ENCODE measurements around the gene QRICH1.

The QRICH1 gene

GRCh38 chr3:49123687-49124086 is 29.8 kb upstream of the QRICH1 start:
- no peak overlapping the region for H3K4me3 Mint-ChIP-seq
- no peak overlapping the region for H3K27ac Mint-ChIP-seq
- DNase-seq (no peak), ATAC-seq (replicated peaks) (no peak)
- H3K4me1 Mint-ChIP-seq (ENCODE audit: low read depth in 2 of 2): peaks cover 8 to 11% of the 10 kb centered on the region in 2 donors
- no peaks in the 10 kb centered on the region for H3K9me3 Mint-ChIP-seq
- H3K36me3 Mint-ChIP-seq (ENCODE audit: insufficient read depth): no peaks in the 10 kb centered on the region
- H3K27me3 Mint-ChIP-seq: no peaks in the 10 kb centered on the region

DNA sequence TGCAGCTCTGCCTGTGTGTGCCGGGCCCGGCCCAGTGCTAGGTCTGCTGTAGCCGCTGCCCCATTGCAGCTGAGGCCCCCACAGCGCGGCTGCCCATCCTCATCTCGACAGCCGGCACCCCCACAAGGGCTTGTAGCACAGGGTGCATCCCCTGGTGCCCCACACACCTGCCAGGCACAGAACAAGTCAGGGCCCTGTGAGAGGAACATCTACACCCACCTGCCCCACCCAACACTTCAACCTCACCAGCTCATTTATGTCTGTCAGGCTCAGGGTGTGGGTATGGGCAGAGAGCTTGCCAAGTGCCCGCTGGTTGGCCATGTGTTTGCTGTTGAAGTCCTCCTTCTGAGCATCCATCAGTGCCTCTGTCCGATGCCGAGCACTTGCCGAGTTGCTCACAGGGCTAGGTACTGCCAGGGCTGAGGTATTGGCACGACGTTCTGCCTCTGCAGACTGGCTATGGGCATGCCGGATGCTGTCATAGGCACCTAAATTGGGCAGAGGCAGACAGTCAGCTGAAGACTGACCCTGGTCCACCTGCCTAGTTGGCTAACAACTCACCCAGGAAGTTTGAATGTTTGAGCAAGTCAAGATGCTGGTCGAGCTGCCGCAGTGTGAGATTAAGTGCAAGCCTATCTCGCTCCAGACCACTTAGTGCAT is 29.1 kb upstream of the QRICH1 start:
- DNase-seq (no peak), ATAC-seq (replicated peaks) (no peak)
- Mint-ChIP-seq H3K9me3 (no peaks in the 10 kb centered on the region), H3K4me3 (no peak overlapping the region), H3K36me3 (ENCODE audit: insufficient read depth) (peaks cover 6% of the 10 kb centered on the region), H3K4me1 (ENCODE audit: low read depth in 2 of 2) (peaks cover 8 to 11% of the 10 kb centered on the region in 2 donors), H3K27ac (no peak overlapping the region), H3K27me3 (no peaks in the 10 kb centered on the region)

DNA sequence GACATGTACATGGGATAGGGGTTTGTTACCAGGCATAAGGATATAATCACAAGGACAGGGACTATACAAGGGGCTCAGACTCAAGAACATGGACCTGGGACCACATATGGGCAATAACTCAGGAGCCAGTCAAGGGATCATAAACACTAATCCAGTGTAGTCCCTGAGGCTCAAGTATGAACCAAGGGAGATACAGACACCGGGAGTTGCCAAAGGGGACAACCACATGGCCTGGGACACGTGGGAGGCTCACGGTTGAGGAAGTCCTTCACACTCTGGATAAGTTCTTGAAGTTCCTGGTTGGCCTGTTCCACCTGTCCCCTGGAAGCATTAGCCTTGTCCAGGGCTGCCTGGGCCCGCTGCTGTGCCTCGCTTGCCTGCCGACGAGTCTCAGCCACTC is 28.6 kb upstream of the QRICH1 start:
- ATAC-seq (replicated peaks) (no peak), DNase-seq (no peak)
- Mint-ChIP-seq H3K27me3 (no peaks in the 10 kb centered on the region), H3K9me3 (no peaks in the 10 kb centered on the region), H3K27ac (peak overlapping the region in 1 of 2 donors; percentile 89), H3K4me1 (ENCODE audit: low read depth in 2 of 2) (peaks cover 8 to 11% of the 10 kb centered on the region in 2 donors), H3K4me3 (peak overlapping the region in 1 of 2 donors; percentile 80), H3K36me3 (ENCODE audit: insufficient read depth) (peaks cover 12% of the 10 kb centered on the region)

GRCh38 chr3:49122022-49122421 is 28.2 kb upstream of the QRICH1 start:
- DNase-seq (no peak), ATAC-seq (replicated peaks) (no peak)
- H3K9me3 Mint-ChIP-seq: no peaks in the 10 kb centered on the region
- peak overlapping the region; percentile 80 for H3K4me3 Mint-ChIP-seq
- peaks cover 8 to 11% of the 10 kb centered on the region in 2 donors for H3K4me1 Mint-ChIP-seq (ENCODE audit: low read depth in 2 of 2)
- H3K27me3 Mint-ChIP-seq: no peaks in the 10 kb centered on the region
- peak overlapping the region; percentile 89 to 90 for H3K27ac Mint-ChIP-seq
- peaks cover 15% of the 10 kb centered on the region for H3K36me3 Mint-ChIP-seq (ENCODE audit: insufficient read depth)

DNA sequence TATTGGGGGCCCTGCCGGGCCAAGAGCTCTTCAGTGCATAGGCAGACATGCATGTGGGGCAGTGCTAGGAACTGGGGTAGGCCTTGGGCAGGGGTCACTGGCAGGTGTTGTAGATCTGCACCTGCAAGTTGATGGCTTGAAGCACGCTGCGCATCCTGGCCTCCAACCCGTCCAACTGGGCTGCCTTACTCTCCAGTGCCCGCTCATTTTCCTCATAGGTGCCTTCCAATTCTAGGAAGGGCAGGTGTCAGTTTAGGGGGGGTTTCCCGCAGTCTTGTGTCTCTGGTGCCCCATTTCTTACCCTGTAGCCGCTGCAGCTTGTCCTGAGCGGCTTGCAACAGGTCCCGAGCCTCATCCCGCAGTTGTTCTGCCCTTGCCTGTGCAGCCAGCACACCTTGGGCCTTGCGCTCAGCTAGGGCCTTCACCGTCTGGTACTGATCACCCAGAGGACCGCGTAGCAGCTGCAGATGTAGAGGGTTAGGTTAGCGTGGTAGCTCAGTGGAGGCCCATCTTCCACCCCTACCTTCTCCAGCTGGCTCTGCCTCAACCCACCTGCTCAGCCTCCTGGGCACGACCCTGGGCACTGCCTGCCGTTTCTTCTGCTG is 27.4 kb upstream of the QRICH1 start:
- Mint-ChIP-seq H3K4me1 (ENCODE audit: low read depth in 2 of 2) (peaks cover 8 to 11% of the 10 kb centered on the region in 2 donors), H3K9me3 (no peaks in the 10 kb centered on the region), H3K27ac (peak overlapping the region; percentile 89 to 90), H3K4me3 (peak overlapping the region; percentile 80), H3K27me3 (no peaks in the 10 kb centered on the region), H3K36me3 (ENCODE audit: insufficient read depth) (peaks cover 19% of the 10 kb centered on the region)
- no peak for ATAC-seq (replicated peaks)
- no peak for DNase-seq

DNA sequence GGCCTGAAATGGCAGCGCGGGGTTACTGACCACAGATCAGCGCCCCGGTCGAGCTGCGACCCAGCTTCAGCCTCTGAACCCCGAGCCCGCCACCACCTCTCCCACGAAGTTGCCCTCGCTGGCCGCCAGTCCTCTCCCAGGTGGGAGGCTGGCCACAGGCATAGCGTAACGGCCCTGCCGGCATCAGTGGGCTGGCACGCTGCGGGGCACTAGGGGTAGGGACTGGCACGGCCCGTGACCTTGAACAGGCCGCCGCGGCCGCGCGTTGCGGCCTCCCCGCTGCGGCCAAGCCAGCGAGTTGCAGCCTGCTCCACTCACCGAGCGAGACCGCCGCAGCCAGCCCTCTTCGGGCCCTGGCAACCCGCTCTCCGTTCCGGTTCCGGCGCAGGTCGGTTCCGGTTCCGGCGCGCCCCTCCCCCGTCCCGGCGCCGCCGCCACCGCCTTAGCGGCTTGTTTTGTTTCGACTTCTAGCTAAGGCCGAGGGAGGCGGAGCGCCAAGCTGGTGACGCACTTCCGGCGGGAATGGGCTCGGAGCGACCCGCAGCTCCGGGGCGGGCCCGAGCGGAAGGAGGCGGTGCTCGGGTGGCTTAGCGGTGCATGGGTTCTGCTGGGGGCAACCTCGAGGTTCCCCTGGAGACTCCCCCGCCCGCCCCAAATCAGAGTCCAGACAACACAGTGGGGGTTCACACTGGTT is 26.7 kb upstream of the QRICH1 start, which contains the start of gene USP19:
Gene USP19, minus strand, starts transcription at position 386 of the 694 bp plus-strand sequence. CDS start 1,678 bp downstream, outside the sequence.
- Mint-ChIP-seq H3K4me3 (peak within 1 kb of the TSS; percentile 80), H3K27me3 (no peaks in the 10 kb centered on the region), H3K36me3 (ENCODE audit: insufficient read depth) (peaks cover 22% of the 10 kb centered on the region), H3K9me3 (no peaks in the 10 kb centered on the region), H3K27ac (peak within 1 kb of the TSS; percentile 89 to 90), H3K4me1 (ENCODE audit: low read depth in 2 of 2) (peaks cover 11% of the 10 kb centered on the region in 2 donors)
- peak; percentile 93 to 95 (median 94) for DNase-seq
- ATAC-seq (replicated peaks): peak; percentile 90

GRCh38 chr3:49120096-49120437 is 26.2 kb upstream of the QRICH1 start:
- no peaks in the 10 kb centered on the region for H3K27me3 Mint-ChIP-seq
- peak in 2 of 3 experiments; percentile 8 to 15 for DNase-seq
- H3K27ac Mint-ChIP-seq: peak overlapping the region; percentile 89 to 90
- peaks cover 26% of the 10 kb centered on the region for H3K36me3 Mint-ChIP-seq (ENCODE audit: insufficient read depth)
- H3K4me1 Mint-ChIP-seq (ENCODE audit: low read depth in 2 of 2): peaks cover 8 to 11% of the 10 kb centered on the region in 2 donors
- ATAC-seq (replicated peaks): peak; percentile 18
- no peaks in the 10 kb centered on the region for H3K9me3 Mint-ChIP-seq
- peak overlapping the region; percentile 80 for H3K4me3 Mint-ChIP-seq

DNA sequence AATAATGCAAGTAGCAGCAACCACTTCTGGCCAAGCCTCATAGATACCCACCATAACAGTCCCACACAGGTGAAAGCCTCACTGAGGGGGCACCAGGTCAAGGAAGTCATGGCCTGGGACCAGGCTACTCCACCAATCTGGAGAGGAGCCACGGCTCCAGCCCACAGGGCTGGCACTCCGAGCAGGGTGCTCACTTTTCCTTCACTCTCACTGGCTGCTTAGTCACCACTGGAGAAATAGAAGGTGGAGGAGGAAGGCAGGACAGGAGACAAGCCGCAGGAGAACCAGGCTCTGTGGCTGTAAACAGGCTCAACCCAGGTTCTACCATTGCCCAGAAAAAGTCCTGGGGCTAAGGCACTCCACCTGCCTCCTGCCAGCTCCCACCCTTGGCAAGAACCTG is 25.6 kb upstream of the QRICH1 start:
- H3K4me1 Mint-ChIP-seq (ENCODE audit: low read depth in 2 of 2): peaks cover 5 to 11% of the 10 kb centered on the region in 2 donors
- H3K27ac Mint-ChIP-seq: peak overlapping the region; percentile 89 to 90
- H3K36me3 Mint-ChIP-seq (ENCODE audit: insufficient read depth): peaks cover 31% of the 10 kb centered on the region
- no peaks in the 10 kb centered on the region for H3K9me3 Mint-ChIP-seq
- no peak for DNase-seq
- H3K27me3 Mint-ChIP-seq: no peaks in the 10 kb centered on the region
- peak overlapping the region; percentile 80 for H3K4me3 Mint-ChIP-seq
- ATAC-seq (replicated peaks): no peak

- H3K27ac Mint-ChIP-seq: peak overlapping the region in 1 of 2 donors; percentile 89
- no peaks in the 10 kb centered on the region for H3K27me3 Mint-ChIP-seq
- peaks cover 5 to 11% of the 10 kb centered on the region in 2 donors for H3K4me1 Mint-ChIP-seq (ENCODE audit: low read depth in 2 of 2)
- ATAC-seq (replicated peaks): no peak
- H3K36me3 Mint-ChIP-seq (ENCODE audit: insufficient read depth): peaks cover 31% of the 10 kb centered on the region
- H3K9me3 Mint-ChIP-seq: no peaks in the 10 kb centered on the region
- peak overlapping the region; percentile 6 to 80 for H3K4me3 Mint-ChIP-seq
- no peak for DNase-seq
These were observed 25.2 kb upstream of the QRICH1 start for GRCh38 chr3:49119036-49119435.

- H3K4me1 Mint-ChIP-seq (ENCODE audit: low read depth in 2 of 2): peaks cover 0 to 2% of the 10 kb centered on the region in 2 donors
- H3K27me3 Mint-ChIP-seq: no peaks in the 10 kb centered on the region
- H3K9me3 Mint-ChIP-seq: no peaks in the 10 kb centered on the region
- H3K36me3 Mint-ChIP-seq (ENCODE audit: insufficient read depth): peaks cover 34% of the 10 kb centered on the region
- ATAC-seq (replicated peaks) (no peak), DNase-seq (no peak)
- no peak overlapping the region for H3K4me3 Mint-ChIP-seq
- peak overlapping the region in 1 of 2 donors; percentile 41 for H3K27ac Mint-ChIP-seq
These were observed 18.4 kb upstream of the QRICH1 start for GRCh38 chr3:49112262-49112661.

- ATAC-seq (replicated peaks): no peak
- H3K9me3 Mint-ChIP-seq: no peaks in the 10 kb centered on the region
- no peak for DNase-seq
- no peaks in the 10 kb centered on the region for H3K27me3 Mint-ChIP-seq
- peaks cover 29% of the 10 kb centered on the region for H3K36me3 Mint-ChIP-seq (ENCODE audit: insufficient read depth)
- no peak overlapping the region for H3K27ac Mint-ChIP-seq
- peaks cover 0 to 2% of the 10 kb centered on the region in 2 donors for H3K4me1 Mint-ChIP-seq (ENCODE audit: low read depth in 2 of 2)
- no peak overlapping the region for H3K4me3 Mint-ChIP-seq
These were observed 17.5 kb upstream of the QRICH1 start for GRCh38 chr3:49111347-49111746.

DNA sequence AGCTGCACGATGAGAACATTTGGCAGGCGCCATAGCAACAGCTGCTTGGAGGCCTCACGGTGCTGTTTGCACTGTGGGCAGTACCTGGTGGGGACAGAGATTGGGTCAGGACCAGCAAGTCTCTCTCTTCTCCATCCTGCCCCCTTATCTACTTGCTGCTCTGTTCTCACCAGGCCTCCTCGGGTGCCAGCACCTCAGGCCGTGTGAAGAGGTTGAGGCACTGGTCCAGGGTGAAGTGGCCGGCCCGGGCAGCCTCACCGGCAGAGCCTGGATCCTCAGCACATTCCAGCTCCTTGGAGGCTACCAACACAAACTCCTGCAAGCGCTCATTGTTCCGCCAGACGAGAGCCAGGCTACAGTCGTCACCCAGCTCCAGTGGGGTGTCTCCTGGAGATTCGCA is 16.9 kb upstream of the QRICH1 start:
- Mint-ChIP-seq H3K9me3 (no peaks in the 10 kb centered on the region), H3K27me3 (no peaks in the 10 kb centered on the region), H3K36me3 (ENCODE audit: insufficient read depth) (peaks cover 26% of the 10 kb centered on the region), H3K27ac (no peak overlapping the region), H3K4me1 (ENCODE audit: low read depth in 2 of 2) (peaks cover 0 to 1% of the 10 kb centered on the region in 2 donors), H3K4me3 (no peak overlapping the region)
- DNase-seq (no peak), ATAC-seq (replicated peaks) (no peak)

GRCh38 chr3:49108346-49108745 is 14.5 kb upstream of the QRICH1 start:
- H3K9me3 Mint-ChIP-seq: no peaks in the 10 kb centered on the region
- no peak for DNase-seq
- H3K36me3 Mint-ChIP-seq (ENCODE audit: insufficient read depth): peaks cover 34% of the 10 kb centered on the region
- no peak for ATAC-seq (replicated peaks)
- H3K4me1 Mint-ChIP-seq (ENCODE audit: low read depth in 2 of 2): peaks cover 17 to 20% of the 10 kb centered on the region in 2 donors
- no peak overlapping the region for H3K27ac Mint-ChIP-seq
- H3K4me3 Mint-ChIP-seq: no peak overlapping the region
- H3K27me3 Mint-ChIP-seq: no peaks in the 10 kb centered on the region
